NB4 (cell line): ENCODE results near the gene LRRC27.

ENCODE experiments used
- DNase-seq: peaks from one replicate; pipeline ENCODE4 v3.0.0; 2010; ENCODE audit warnings: low read depth
- H3K4me3 ChIP-seq: one replicate; pipeline ENCODE4 v1.5.1; 2011; ENCODE audit warnings: mild to moderate bottlenecking, low read depth, low read length, moderate library complexity
- CTCF ChIP-seq: IDR thresholded peaks from one replicate; pipeline ENCODE4 v1.5.1; 2012; ENCODE audit warnings: low read depth, low read length
- MAX ChIP-seq: IDR thresholded peaks from 2 replicates; pipeline ENCODE4 v1.6.1; 2011; ENCODE audit warnings: low read depth, low read length
- MYC ChIP-seq: IDR thresholded peaks from 2 replicates; pipeline ENCODE4 v1.6.1; 2011; ENCODE audit warnings: low read depth, low read length
- POLR2A ChIP-seq: IDR thresholded peaks from 2 replicates; pipeline ENCODE4 v1.6.1; 2011; ENCODE audit warnings: mild to moderate bottlenecking; ENCODE audit not compliant: insufficient read length; ENCODE audit errors: extremely low read depth

Gene LRRC27

GRCh38 chr10:132321726-132322125, 10.3 kb upstream of the LRRC27 start:
- TF ChIP-seq MAX, result no peak
- TF ChIP-seq MYC, result no peak
- TF ChIP-seq CTCF, result no peak
- no peak for TF ChIP-seq POLR2A
- H3K4me3 ChIP-seq, result no peak overlapping the region
- DNase-seq, result no peak

GRCh38 chr10:132322586-132323048, 9.4 kb upstream of the LRRC27 start:
- DNase-seq, result peak; percentile 86
- TF ChIP-seq MAX (peak; percentile 30; the same call in 1 of the 2 replicates), MYC (no peak), CTCF (peak; percentile 6), POLR2A (no peak)
- no peak overlapping the region for H3K4me3 ChIP-seq

GRCh38 chr10:132324186-132324585, 7.8 kb upstream of the LRRC27 start:
- DNase-seq, result no peak
- H3K4me3 ChIP-seq, result no peak overlapping the region
- TF ChIP-seq POLR2A, result no peak
- no peak for TF ChIP-seq MYC
- no peak for TF ChIP-seq CTCF
- TF ChIP-seq MAX, result no peak

- DNase-seq, result no peak
- H3K4me3 ChIP-seq, result no peak overlapping the region
- TF ChIP-seq CTCF, result no peak
- no peak for TF ChIP-seq MYC
- no peak for TF ChIP-seq POLR2A
- TF ChIP-seq MAX, result no peak
These were observed 5.6 kb upstream of the LRRC27 start for GRCh38 chr10:132326344-132326889.

- no peak for DNase-seq
- TF ChIP-seq POLR2A, result no peak
- no peak for TF ChIP-seq MYC
- no peak for TF ChIP-seq CTCF
- TF ChIP-seq MAX, result no peak
These were observed 5.1 kb upstream of the LRRC27 start for GRCh38 chr10:132326925-132327324.

More at GRCh38 chr10:132326925-132327324, 5.1 kb upstream of the LRRC27 start:
- no peak overlapping the region for H3K4me3 ChIP-seq
